Gastrocnemius medialis (tissue), 4 donors: ENCODE data around the gene COX4I1. TPM values are rescaled to one million over a fixed set of nuclear protein-coding genes. Genes with fewer than 3 reads are reported as not detected.

Experiments used
- ATAC-seq, 2 donors: fragments of 150-250 bp; one replicate each; pipeline ENCODE4 v1.9.1; 2016
- DNase-seq, 2 donors: peaks; one replicate each; pipeline ENCODE4 v3.0.0-alpha.2; 2019
- H3K27ac ChIP-seq, 4 donors: fragments of 200-600 bp; sonication (generic); 1 replicate in 1 of 4; 2 replicates in 3 of 4; pipeline ENCODE4 v1.5.1; 2016 to 2018; ENCODE audit warnings: mild to moderate bottlenecking in 2 of 4, moderate library complexity in 1 of 4
- H3K27me3 ChIP-seq, 3 donors: fragments of 200-600 bp; sonication (generic) in 2 of 3; 1 replicate in 1 of 3; 2 replicates in 2 of 3; pipeline versions ENCODE4 v1.5.1 to v1.6.0; 2016 to 2019; ENCODE audit warnings: mild to moderate bottlenecking in 1 of 3, moderate library complexity in 1 of 3
- H3K36me3 ChIP-seq, 2 donors: fragments of 200-600 bp; sonication (generic) in 1 of 2; one replicate each; pipeline ENCODE4 v1.5.1; 2017 to 2018
- H3K4me1 ChIP-seq, 2 donors: fragments of 200-600 bp; sonication (generic) in 1 of 2; one replicate each; pipeline ENCODE4 v1.5.1; 2016 to 2017; ENCODE audit warnings: mild to moderate bottlenecking in 2 of 2
- H3K4me3 ChIP-seq, 4 donors: fragments of 200-600 bp; sonication (generic) in 3 of 4; 1 replicate in 1 of 4; 2 replicates in 3 of 4; pipeline ENCODE4 v1.5.1; 2016 to 2019; ENCODE audit warnings: mild to moderate bottlenecking in 2 of 4
- H3K9me3 ChIP-seq, 3 donors: fragments of 200-600 bp; sonication (generic) in 2 of 3; 1 replicate in 1 of 3; 2 replicates in 2 of 3; pipeline ENCODE4 v1.5.1; 2016 to 2019
- POLR2A ChIP-seq, 2 donors: fragments of 450-650 bp; IDR thresholded peaks; one replicate each; pipeline ENCODE4 v1.6.1; 2017; ENCODE audit warnings: antibody characterized with exemption in 2 of 2, mild to moderate bottlenecking in 2 of 2, moderate library complexity in 2 of 2
- in situ Hi-C, 4 donors: fragments of 200-750 bp; cut with MboI; loops; one replicate each; pipeline versions ENCODE4 v1.15.0 to v1.8.0; 2017; ENCODE audit warnings: low sequenced_read_pairs in 4 of 4
- intact Hi-C: fragments of 100-400 bp; cut with DNase I; formaldehyde crosslinking; loops from one replicate; pipeline ENCODE4 v1.15.1; 2023; ENCODE audit warnings: low total_unique reads
- total RNA-seq, 4 donors: library from RNA; depleted of rRNA; stranded (reverse); fragments of >200 nt; gene quantifications; one replicate each; pipeline versions ENCODE4 v1.1.0 to v1.2.3, GENCODE V29; 2016
- TF ChIP-seq, protein P1 (sequence below), 5 experiments: fragments of 450-650 bp in 3 of 5; fragments of 200-600 bp in 2 of 5; sonication (generic) in 2 of 5; IDR thresholded peaks in 4 of 5; conservative IDR thresholded peaks in 1 of 5; 1 replicate in 4 of 5; 2 replicates in 1 of 5; pipeline ENCODE4 v1.5.1; 2016 to 2019; ENCODE audit warnings: antibody characterized with exemption in 5 of 5, mild to moderate bottlenecking in 3 of 5, moderate library complexity in 3 of 5

Gene COX4I1
- total RNA-seq, 4 donors from 2014 or later: 666 to 782 (median 689) TPM

DNA sequence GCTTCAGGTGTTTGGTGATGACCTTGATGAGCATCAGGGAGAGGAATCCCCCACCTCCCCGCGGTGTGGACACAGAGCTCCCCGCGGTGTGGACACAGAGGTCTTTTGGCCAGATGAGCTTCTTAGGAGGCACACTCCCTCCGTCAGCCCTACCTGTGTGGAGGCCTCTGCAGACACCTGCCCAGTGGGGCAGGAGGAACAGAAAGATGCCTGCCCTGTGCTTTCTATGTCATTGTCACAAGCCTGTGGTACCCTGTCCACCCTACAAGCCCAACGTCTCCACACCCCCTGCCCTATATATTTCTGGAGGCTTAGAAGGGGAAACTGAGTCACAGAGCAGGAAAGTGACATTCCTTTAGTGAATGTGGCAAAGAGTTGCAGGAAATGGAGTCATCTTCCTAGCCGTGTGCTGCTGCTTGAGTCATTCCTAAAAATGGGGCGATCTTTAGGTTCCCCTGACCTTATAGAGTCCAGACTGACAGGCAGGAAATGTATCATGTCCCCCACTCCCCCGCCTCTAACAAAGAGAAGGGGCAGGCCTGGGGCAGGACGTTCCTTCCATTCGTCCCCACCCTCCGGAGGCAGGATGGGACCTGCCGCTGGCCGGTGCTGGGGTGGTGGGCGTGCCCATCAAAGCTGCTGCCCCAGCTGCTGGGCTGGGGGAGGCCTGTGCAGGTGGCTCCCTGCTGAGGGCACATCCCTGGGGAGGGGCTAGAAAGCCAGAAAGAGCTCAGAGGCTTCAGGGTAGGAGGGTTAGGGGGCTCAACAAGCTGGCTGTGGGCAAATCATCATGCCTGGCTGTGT lies 47.6 kb upstream of the COX4I1 start:
- Histone ChIP-seq H3K4me3 (no peak overlapping the region), H3K4me1 (peaks cover 6 to 7% of the 10 kb centered on the region in 2 donors), H3K27ac (no peak overlapping the region), H3K27me3 (peaks cover 11 to 23% (median 11%) of the 10 kb centered on the region in 3 donors), H3K36me3 (no peaks in the 10 kb centered on the region), H3K9me3 (no peaks in the 10 kb centered on the region)
- ATAC-seq (no peak), DNase-seq (no peak)
- no peak for TF ChIP-seq POLR2A (IDR thresholded peaks at IDR 0.05)
- TF ChIP-seq, protein P1, sequence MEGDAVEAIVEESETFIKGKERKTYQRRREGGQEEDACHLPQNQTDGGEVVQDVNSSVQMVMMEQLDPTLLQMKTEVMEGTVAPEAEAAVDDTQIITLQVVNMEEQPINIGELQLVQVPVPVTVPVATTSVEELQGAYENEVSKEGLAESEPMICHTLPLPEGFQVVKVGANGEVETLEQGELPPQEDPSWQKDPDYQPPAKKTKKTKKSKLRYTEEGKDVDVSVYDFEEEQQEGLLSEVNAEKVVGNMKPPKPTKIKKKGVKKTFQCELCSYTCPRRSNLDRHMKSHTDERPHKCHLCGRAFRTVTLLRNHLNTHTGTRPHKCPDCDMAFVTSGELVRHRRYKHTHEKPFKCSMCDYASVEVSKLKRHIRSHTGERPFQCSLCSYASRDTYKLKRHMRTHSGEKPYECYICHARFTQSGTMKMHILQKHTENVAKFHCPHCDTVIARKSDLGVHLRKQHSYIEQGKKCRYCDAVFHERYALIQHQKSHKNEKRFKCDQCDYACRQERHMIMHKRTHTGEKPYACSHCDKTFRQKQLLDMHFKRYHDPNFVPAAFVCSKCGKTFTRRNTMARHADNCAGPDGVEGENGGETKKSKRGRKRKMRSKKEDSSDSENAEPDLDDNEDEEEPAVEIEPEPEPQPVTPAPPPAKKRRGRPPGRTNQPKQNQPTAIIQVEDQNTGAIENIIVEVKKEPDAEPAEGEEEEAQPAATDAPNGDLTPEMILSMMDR (IDR thresholded peaks at IDR 0.05 in 4 of 5, conservative IDR thresholded peaks at IDR 0.05 in 1 of 5): no peak
- intact Hi-C loops: no loop called here
- in situ Hi-C loops: no loop called here

DNA sequence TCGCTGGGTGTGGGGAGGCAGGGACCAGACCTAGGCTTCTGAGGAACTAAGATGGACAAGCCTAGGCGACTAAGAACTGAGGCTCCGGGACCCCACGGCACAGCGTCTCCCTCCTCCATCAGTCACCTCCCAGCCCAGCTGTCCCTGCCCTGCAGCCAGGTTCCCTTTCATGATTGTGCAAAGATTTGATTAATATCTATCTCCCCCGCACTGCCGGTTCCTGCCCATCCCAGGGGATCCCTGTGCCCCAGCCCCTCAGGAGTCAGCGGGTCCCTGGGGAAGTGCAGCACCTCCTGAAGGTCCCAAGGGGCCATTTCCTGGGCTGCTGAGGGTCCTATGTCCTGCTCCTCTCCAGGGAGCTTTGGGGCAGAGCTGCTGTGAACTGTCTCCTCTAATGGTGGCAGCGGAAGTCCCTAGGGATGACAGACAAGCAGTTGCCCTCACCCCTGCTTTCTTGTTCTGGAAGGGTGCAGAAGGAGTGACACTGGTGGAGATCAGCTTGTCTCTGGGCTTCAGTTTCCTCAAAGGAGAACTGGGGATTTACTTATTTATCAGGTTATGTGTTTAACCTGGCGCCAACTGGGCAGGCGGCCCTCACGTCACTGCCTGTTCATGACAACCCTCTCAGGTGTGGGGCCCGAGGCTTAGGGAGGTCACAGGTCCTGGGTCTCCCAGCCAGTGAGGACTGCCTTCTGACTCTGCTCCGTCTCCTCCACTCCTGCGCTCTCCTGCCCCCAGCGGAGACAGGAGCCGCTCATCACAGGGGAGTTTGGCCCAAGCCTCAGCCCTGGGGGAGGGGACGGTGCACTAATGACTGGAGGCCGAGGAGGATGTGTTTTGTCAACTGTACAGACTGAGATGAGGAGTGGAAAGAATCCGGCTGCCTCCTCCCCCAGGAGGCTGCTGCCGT lies 46.7 kb upstream of the COX4I1 start:
- intact Hi-C loops (no loop called here), in situ Hi-C loops (no loop called here)
- H3K9me3 ChIP-seq: no peaks in the 10 kb centered on the region
- ATAC-seq: peak; percentile 18 to 54
- peaks cover 11 to 23% (median 11%) of the 10 kb centered on the region in 3 donors for H3K27me3 ChIP-seq
- no peak for DNase-seq
- no peak overlapping the region for H3K27ac ChIP-seq
- TF ChIP-seq, protein P1 (IDR thresholded peaks at IDR 0.05 in 4 of 5, conservative IDR thresholded peaks at IDR 0.05 in 1 of 5): peak in 1 of 5 experiments; percentile 15
- no peak for TF ChIP-seq POLR2A (IDR thresholded peaks at IDR 0.05)
- no peak overlapping the region for H3K4me3 ChIP-seq
- H3K4me1 ChIP-seq: peaks cover 6 to 7% of the 10 kb centered on the region in 2 donors
- no peaks in the 10 kb centered on the region for H3K36me3 ChIP-seq

GRCh38 chr16:85753559-85753958 lies 45.9 kb upstream of the COX4I1 start:
- no peak overlapping the region for H3K27ac ChIP-seq
- DNase-seq (no peak), ATAC-seq (no peak)
- H3K36me3 ChIP-seq: no peaks in the 10 kb centered on the region
- TF ChIP-seq POLR2A (IDR thresholded peaks at IDR 0.05): no peak
- intact Hi-C loops: no loop called here
- no peak overlapping the region for H3K4me3 ChIP-seq
- peaks cover 11 to 23% (median 11%) of the 10 kb centered on the region in 3 donors for H3K27me3 ChIP-seq
- H3K9me3 ChIP-seq: no peaks in the 10 kb centered on the region
- in situ Hi-C loops: no loop called here
- H3K4me1 ChIP-seq: peaks cover 6 to 7% of the 10 kb centered on the region in 2 donors

DNA sequence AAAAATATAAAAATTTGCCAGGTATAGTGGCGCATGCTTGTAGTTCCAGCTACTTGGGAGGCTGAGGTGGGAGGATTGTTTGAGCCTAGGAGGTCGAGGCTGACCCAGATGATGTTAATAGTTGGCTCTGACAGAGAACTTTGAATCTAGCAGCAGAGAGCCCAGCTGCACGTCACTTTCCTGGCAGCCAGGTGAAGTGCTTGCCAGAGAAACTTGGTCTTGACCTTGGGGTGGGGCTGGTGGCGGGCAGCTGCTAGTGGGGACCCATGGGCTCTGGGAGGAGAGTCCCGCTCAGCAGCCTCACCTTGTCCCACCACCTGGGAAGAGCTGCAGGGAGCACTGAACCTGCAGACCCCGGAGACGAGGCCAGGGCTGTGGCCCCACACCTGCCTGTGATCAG lies 45.5 kb upstream of the COX4I1 start:
- TF ChIP-seq, protein P1 (IDR thresholded peaks at IDR 0.05 in 4 of 5, conservative IDR thresholded peaks at IDR 0.05 in 1 of 5): no peak
- no peak for TF ChIP-seq POLR2A (IDR thresholded peaks at IDR 0.05)
- H3K9me3 ChIP-seq: no peaks in the 10 kb centered on the region
- ATAC-seq (no peak), DNase-seq (no peak)
- no peak overlapping the region for H3K27ac ChIP-seq
- no peaks in the 10 kb centered on the region for H3K36me3 ChIP-seq
- in situ Hi-C loops: no loop called here
- no peak overlapping the region for H3K4me3 ChIP-seq
- H3K4me1 ChIP-seq: peaks cover 6 to 7% of the 10 kb centered on the region in 2 donors
- intact Hi-C loops: no loop called here
- peaks cover 11 to 20% (median 11%) of the 10 kb centered on the region in 3 donors for H3K27me3 ChIP-seq

GRCh38 chr16:85754413-85754812 lies 45.1 kb upstream of the COX4I1 start:
- Histone ChIP-seq H3K36me3 (no peaks in the 10 kb centered on the region), H3K4me3 (no peak overlapping the region), H3K4me1 (peaks cover 6 to 7% of the 10 kb centered on the region in 2 donors), H3K27me3 (peaks cover 11 to 15% (median 11%) of the 10 kb centered on the region in 3 donors), H3K9me3 (no peaks in the 10 kb centered on the region), H3K27ac (no peak overlapping the region)
- ATAC-seq (no peak), DNase-seq (no peak)
- intact Hi-C loops: no loop called here
- in situ Hi-C loops: no loop called here
- no peak for TF ChIP-seq POLR2A (IDR thresholded peaks at IDR 0.05)
- TF ChIP-seq, protein P1 (IDR thresholded peaks at IDR 0.05 in 4 of 5, conservative IDR thresholded peaks at IDR 0.05 in 1 of 5): no peak
